Glutamatergic neuron (in vitro differentiated cells): ENCODE results near the gene MAPRE2. TPM values are rescaled to one million over a fixed set of nuclear protein-coding genes. Genes with fewer than 3 reads are reported as not detected.

Experiments used
- DNase-seq: peaks from one replicate; pipeline ENCODE4 v3.0.0; 2022
- H3K27ac Mint-ChIP-seq: one replicate; pipeline ENCODE4 v1.8.0; 2020; ENCODE audit warnings: mild to moderate bottlenecking, mixed read lengths, inconsistent platforms; ENCODE audit not compliant: unreplicated experiment
- H3K27me3 Mint-ChIP-seq: one replicate; pipeline ENCODE4 v1.8.0; 2020; ENCODE audit warnings: mild to moderate bottlenecking, moderate library complexity, mixed read lengths, inconsistent platforms; ENCODE audit not compliant: unreplicated experiment
- H3K36me3 Mint-ChIP-seq: one replicate; pipeline ENCODE4 v1.8.0; 2020; ENCODE audit warnings: mild to moderate bottlenecking, mixed read lengths, inconsistent platforms; ENCODE audit not compliant: unreplicated experiment
- H3K4me1 Mint-ChIP-seq: one replicate; pipeline ENCODE4 v1.8.0; 2020; ENCODE audit warnings: mild to moderate bottlenecking, low read depth, mixed read lengths, inconsistent platforms; ENCODE audit not compliant: unreplicated experiment
- H3K4me3 Mint-ChIP-seq: one replicate; pipeline ENCODE4 v1.8.0; 2020; ENCODE audit warnings: mild to moderate bottlenecking, mixed read lengths, inconsistent platforms; ENCODE audit not compliant: unreplicated experiment
- H3K9me3 Mint-ChIP-seq: one replicate; pipeline ENCODE4 v1.8.0; 2020; ENCODE audit warnings: mild to moderate bottlenecking, moderate library complexity, mixed read lengths, inconsistent platforms; ENCODE audit not compliant: unreplicated experiment
- CTCF ChIP-seq: fragments of 200-600 bp; sonication (generic); IDR thresholded peaks from one replicate; pipeline ENCODE4 v1.5.0; 2021; ENCODE audit not compliant: partially characterized antibody, unreplicated experiment
- total RNA-seq: library from RNA; stranded (reverse); fragmentation: NEBNext Ultra II Directional; extraction: Animal tissue kit (Norgen Biotek cat#: 25700); gene quantifications from one replicate; pipeline ENCODE4 v1.2.1, GENCODE V29; 2021; ENCODE audit not compliant: unreplicated experiment

MAPRE2 gene
- total RNA-seq, 1 donor from 2014 or later: 127 TPM

GRCh38 chr18:35010993-35011392, 30.2 kb upstream of the MAPRE2 start:
- H3K4me3 Mint-ChIP-seq: no peak overlapping the region
- no peak for TF ChIP-seq CTCF
- no peak overlapping the region for H3K27ac Mint-ChIP-seq
- H3K27me3 Mint-ChIP-seq: no peaks in the 10 kb centered on the region
- no peaks in the 10 kb centered on the region for H3K4me1 Mint-ChIP-seq
- no peaks in the 10 kb centered on the region for H3K9me3 Mint-ChIP-seq
- no peaks in the 10 kb centered on the region for H3K36me3 Mint-ChIP-seq
- DNase-seq: no peak

GRCh38 chr18:35019933-35020332, 21.3 kb upstream of the MAPRE2 start:
- Mint-ChIP-seq H3K4me3 (no peak overlapping the region), H3K27me3 (no peaks in the 10 kb centered on the region), H3K4me1 (no peaks in the 10 kb centered on the region), H3K9me3 (peaks cover 2% of the 10 kb centered on the region), H3K27ac (no peak overlapping the region), H3K36me3 (no peaks in the 10 kb centered on the region)
- TF ChIP-seq CTCF: no peak
- DNase-seq: no peak

GRCh38 chr18:35022426-35023001, 18.7 kb upstream of the MAPRE2 start:
- DNase-seq: no peak
- Mint-ChIP-seq H3K4me3 (no peak overlapping the region), H3K27me3 (no peaks in the 10 kb centered on the region), H3K9me3 (peaks cover 4% of the 10 kb centered on the region), H3K4me1 (no peaks in the 10 kb centered on the region), H3K27ac (no peak overlapping the region), H3K36me3 (no peaks in the 10 kb centered on the region)
- TF ChIP-seq CTCF: no peak

- Mint-ChIP-seq H3K27ac (no peak overlapping the region), H3K27me3 (no peaks in the 10 kb centered on the region), H3K9me3 (peaks cover 4% of the 10 kb centered on the region), H3K4me3 (no peak overlapping the region), H3K36me3 (no peaks in the 10 kb centered on the region), H3K4me1 (no peaks in the 10 kb centered on the region)
- TF ChIP-seq CTCF: no peak
- no peak for DNase-seq
These were observed 17.0 kb upstream of the MAPRE2 start for GRCh38 chr18:35024196-35024595.

GRCh38 chr18:35024965-35025364, 16.2 kb upstream of the MAPRE2 start:
- no peak overlapping the region for H3K27ac Mint-ChIP-seq
- DNase-seq: no peak
- TF ChIP-seq CTCF: no peak

More at GRCh38 chr18:35024965-35025364, 16.2 kb upstream of the MAPRE2 start:
- Mint-ChIP-seq H3K4me3 (no peak overlapping the region), H3K27me3 (no peaks in the 10 kb centered on the region), H3K4me1 (no peaks in the 10 kb centered on the region), H3K9me3 (peaks cover 4% of the 10 kb centered on the region), H3K36me3 (no peaks in the 10 kb centered on the region)
